CD1c-positive myeloid dendritic cell (primary cell): ENCODE results near the gene MYH11.

ENCODE experiments used
- DNase-seq: peaks from one replicate; pipeline ENCODE4 v3.0.0-alpha.2; 2016; ENCODE audit errors: extremely low spot score

Gene MYH11

GRCh38 chr16:15777533-15778203, 79.2 kb downstream of the MYH11 start:
- no peak for DNase-seq

- no peak for DNase-seq
These were observed 80.3 kb downstream of the MYH11 start for GRCh38 chr16:15776572-15776971.

GRCh38 chr16:15775663-15776304, 81.0 kb downstream of the MYH11 start:
- DNase-seq: no peak

- DNase-seq: no peak
These were observed 81.6 kb downstream of the MYH11 start for GRCh38 chr16:15775209-15775608.

- no peak for DNase-seq
These were observed 82.9 kb downstream of the MYH11 start for GRCh38 chr16:15773968-15774367.

- no peak for DNase-seq
These were observed 84.1 kb downstream of the MYH11 start for GRCh38 chr16:15772579-15773293.

GRCh38 chr16:15771694-15772093, 85.1 kb downstream of the MYH11 start:
- DNase-seq: no peak

GRCh38 chr16:15770512-15770911, 86.3 kb downstream of the MYH11 start:
- no peak for DNase-seq

GRCh38 chr16:15770107-15770506, 86.7 kb downstream of the MYH11 start:
- DNase-seq: no peak

- no peak for DNase-seq
These were observed 87.6 kb downstream of the MYH11 start for GRCh38 chr16:15769239-15769638.

- no peak for DNase-seq
These were observed 88.6 kb downstream of the MYH11 start for GRCh38 chr16:15768201-15768600.

- DNase-seq: no peak
These were observed 89.9 kb downstream of the MYH11 start for GRCh38 chr16:15766918-15767317.

- DNase-seq: peak; percentile 52
These were observed 90.9 kb downstream of the MYH11 start for GRCh38 chr16:15765880-15766279.

GRCh38 chr16:15765116-15765515, 91.7 kb downstream of the MYH11 start:
- DNase-seq: no peak

GRCh38 chr16:15764112-15764511, 92.7 kb downstream of the MYH11 start:
- DNase-seq: no peak

GRCh38 chr16:15760129-15760528, 96.7 kb downstream of the MYH11 start:
- no peak for DNase-seq

GRCh38 chr16:15759070-15759469, 97.8 kb downstream of the MYH11 start:
- DNase-seq: no peak

GRCh38 chr16:15757630-15758251, 99.1 kb downstream of the MYH11 start:
- no peak for DNase-seq

GRCh38 chr16:15757077-15757386, 99.8 kb downstream of the MYH11 start:
- DNase-seq: no peak

GRCh38 chr16:15754821-15755534, 101.8 kb downstream of the MYH11 start:
- no peak for DNase-seq

- DNase-seq: no peak
These were observed 103.9 kb downstream of the MYH11 start for GRCh38 chr16:15752717-15753488.
